GM21381 (cell line): ENCODE measurements around the gene UNC79.

ENCODE experiments used
- ATAC-seq: cut with Tn5 transposase; IDR thresholded peaks from one replicate; pipeline ENCODE4 v1.9.1; 2021; ENCODE audit warnings: mild to moderate bottlenecking, moderate library complexity; ENCODE audit not compliant: unreplicated experiment

UNC79 gene

DNA sequence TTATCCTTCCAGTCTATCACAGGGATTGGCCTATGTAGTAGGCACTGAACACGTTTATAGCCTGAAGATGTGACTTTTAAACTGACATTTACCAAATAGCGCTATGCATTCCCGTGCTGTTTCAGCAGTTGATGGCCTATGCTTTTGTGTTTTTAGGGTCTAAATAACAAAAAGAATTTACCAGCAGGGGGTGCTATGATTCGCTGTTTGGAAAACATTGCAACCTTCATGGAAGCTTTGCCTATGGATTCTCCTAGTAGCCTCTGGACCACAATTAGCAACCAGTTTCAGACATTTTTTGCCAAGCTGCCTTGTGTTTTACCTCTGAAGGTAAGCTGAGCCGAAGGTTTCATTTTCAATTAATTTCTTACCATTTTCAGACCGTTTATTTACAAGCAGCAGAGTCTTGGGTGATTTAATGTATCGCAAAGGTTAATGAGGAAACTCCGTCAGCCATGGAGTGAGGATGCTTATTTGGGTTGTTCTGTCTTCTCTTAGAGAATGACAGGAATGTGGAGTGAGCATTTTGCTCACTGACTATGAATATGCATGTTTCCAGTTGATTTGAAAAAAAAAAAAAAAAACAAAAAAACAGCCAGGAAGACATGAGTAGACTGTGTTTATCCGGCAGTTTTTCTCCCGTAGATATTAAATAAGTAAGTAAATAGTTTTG, 224.5 kb downstream of the UNC79 start:
- no peak for ATAC-seq

DNA sequence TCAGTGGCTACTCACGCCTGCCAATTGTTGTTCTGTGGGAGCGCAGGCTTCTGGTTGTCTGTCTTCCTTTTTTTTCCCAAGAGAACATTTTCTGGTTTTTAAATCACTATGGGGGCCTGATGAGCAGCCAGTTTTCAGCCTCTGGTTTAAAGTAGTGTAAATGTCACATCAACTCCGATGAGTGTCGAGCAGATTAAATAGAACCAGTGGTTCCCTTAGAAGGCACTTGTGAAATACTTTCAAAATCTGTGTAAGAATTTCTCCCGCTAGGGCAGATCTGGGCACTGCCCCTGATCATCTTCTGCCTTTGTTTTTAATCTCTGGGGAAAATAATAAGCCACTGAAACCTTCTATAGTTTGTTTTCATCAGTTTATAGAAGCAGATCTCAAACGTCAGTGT, 227.1 kb downstream of the UNC79 start:
- ATAC-seq, result no peak

DNA sequence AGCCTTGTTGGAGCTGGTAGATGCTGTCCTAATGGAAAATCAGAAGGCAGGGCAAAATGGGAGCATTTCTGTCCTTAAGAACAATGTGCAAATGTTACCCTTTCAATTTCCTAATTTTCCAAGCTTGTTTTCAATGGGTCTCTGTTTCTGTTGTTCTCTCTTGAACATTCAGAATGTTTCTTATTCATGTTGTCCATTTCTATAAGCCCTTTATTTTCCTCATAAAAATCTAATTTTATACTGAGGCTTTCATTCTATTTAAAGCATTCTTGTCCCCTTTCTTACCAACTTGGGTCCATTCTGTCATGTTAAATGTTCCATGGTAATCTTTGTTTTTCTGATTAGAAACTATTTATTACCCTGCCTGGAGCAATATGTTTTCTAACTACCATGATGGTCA, 232.6 kb downstream of the UNC79 start:
- no peak for ATAC-seq

DNA sequence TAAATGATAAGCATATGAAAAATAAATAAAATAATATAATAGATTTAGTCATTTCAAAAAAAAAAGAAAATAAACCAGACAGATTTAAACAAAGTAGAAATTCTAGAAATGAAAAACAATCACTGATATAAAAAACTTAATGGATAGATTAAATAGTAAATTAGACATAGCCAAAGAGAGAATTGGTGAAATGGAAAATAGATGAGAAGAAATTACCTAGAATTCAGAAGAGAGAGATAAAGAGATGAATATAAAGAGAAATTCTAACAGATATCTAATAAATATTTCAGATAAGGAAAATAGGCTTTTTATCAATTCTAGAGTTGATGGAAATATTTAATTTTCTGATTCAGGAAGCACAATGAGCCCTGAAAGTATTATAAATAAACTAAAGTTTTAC, 234.4 kb downstream of the UNC79 start:
- no peak for ATAC-seq

DNA sequence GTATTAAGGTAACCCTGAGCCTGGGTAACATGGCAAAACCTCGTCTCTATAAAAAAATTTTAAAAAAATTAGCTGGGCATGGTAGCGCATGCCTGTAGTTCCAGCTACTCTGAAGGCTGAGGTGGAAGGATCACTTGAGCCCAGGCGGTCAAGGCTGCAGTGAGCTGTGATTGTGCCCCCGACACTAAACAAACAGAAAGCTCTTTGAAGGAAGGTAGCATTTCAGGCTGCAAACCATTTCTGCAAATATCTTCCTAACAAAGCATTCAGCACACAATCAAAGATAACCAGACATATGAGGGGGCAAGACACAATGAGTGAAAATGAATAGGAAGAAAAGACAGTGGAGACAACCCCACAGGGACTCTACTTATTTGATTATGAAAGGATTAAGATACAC, 238.9 kb downstream of the UNC79 start:
- no peak for ATAC-seq

DNA sequence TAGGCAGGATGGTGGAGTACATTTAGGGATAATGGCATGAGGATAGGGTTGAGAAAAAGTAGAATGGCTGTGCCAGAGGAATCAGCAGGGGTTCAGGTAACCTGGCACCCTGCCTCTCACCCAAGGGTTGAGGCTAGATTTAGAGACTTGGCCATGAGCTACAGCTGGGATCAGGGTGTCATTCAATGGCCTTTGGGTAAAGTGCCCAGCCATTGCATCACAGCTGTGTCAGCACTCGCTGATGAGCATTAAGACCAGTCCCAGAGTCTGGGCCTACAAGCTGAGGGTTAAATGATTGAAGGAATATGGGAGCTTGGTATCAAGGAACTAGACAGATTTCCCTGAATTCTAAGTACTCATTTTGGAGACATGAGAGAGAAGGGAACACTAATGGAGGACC, 243.6 kb downstream of the UNC79 start:
- no peak for ATAC-seq

DNA sequence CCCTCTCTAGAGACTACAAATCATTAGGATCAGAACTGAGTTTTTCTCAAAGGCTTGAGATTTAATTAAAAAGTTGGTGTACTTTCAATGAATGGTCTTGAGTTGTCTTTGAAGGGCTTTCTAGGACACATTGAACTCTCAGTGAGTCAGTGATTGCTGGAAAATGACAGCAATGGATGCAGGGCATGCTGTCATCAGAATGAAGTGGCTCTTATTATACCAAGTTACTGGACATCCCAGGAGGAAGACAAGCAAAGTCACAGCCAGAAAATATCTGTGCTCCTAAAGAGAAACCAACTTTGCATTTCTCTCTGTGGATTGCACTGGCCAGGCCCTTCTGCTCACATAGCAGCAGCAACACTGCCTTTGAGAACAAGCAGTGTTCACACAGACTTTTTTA, 244.9 kb downstream of the UNC79 start:
- ATAC-seq, result no peak

DNA sequence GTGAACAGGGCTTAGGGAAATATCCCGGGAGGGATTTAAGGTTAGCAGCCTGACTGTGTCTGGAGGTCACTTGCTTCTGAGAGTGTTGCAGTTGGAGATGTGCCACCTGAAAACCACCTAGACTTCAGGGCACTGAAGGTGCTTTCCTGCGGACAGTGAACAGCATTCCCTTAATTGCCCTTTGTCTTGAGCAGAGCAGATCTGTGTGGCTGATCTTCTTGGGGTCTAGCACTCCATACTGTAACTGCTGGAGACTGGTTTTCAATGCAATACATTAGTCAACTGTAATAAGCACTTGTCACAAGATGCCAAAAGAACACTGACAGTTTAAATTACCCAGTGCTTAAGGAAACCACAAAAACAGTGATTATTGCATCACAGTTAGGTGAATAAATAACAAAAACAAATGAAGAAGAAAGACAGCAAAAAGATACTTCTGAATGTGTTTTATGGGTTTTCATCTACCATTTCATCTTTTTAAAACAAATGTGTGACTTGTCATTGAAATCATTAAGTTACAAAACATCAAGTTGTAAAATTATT, 245.7 kb downstream of the UNC79 start:
- no peak for ATAC-seq

DNA sequence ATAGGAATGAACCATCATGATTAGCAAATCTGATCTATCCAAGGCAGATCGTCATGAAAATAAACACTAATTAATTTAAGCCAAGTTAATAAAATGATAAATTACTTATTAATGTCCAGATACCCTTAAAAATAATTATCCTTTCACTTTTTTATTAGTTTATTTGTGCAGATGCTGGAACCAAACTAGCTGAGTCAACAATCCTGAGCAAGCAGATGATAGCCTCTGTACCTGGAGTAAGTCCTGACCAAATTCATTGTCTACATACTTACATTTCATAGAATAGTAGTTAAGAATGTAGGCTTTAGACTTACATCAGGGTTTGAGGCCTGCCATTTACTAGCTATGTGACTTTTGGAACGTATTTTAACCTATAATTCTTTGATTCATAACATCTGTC, 251.7 kb downstream of the UNC79 start:
- ATAC-seq, result no peak

DNA sequence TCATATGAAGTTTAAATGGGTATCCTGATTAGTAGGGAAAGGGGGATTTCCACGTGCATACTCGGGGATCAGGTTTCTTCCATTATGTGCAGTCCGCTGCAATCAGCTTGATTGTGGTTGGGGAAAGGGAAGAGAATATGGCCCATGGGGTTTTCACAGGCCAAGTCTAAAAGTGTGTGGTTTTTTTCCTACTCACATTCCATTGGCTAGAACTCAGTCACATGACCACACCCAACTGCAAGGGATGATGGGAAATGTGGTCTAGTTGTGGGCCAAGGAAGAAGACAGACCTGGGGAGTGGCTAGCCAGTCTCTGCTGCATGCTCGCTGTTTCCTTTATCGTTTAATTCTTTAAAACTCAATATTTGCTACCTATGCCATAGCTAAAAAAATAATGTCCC, 252.5 kb downstream of the UNC79 start:
- ATAC-seq, result no peak

DNA sequence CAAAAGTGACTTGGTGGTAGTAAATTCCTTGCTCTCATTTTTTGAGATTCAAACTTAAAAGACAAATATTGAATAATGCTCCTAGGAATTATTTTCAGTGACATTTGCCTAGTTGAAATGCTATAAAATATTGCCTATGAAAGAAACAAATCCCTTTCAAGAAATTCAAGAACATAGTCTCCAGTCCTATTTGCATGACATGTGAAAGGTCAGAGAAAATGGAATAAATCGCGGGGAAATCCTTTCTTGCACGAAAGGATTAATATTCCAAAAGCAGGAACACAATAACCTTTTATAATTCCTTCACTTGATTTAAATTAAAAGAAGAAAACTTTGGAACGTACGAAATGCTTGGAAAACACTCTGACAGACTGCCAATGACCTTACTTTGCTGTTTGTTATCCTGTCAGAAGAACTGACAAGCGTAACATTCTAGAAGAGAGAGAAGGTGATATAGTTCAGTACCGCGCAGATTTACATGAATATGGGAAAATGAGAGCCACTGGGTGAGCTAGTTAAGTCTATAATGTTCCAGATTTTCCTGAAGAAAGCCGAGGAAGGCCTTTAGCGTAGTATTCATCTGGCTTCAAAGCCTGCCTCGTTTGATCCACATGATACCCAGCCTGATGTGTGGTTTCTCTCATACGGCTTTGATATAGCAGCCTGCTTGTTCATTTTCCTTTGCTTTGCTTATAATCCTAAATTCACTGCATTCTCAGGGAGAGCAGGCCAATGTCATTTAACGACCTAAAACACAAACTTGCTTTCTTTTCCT, 254.6 kb downstream of the UNC79 start:
- no peak for ATAC-seq

DNA sequence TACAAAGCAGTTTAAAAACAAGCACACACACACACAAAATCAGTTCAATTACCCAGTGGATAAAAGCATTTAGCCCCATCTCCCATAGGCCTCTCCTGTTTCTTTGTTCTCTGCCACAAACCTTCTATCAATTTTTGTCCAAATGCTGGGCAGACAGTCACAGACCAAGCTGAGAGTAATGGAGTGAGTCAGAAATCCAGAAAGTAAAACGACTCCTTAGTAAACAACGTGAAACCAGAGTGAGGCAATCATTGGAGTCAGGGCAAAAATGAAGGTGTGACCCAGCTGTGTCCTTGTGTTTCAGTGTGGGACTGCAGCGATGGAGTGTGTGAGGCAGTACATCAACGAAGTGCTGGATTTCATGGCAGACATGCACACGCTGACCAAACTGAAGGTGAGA, 255.5 kb downstream of the UNC79 start:
- ATAC-seq, result no peak

DNA sequence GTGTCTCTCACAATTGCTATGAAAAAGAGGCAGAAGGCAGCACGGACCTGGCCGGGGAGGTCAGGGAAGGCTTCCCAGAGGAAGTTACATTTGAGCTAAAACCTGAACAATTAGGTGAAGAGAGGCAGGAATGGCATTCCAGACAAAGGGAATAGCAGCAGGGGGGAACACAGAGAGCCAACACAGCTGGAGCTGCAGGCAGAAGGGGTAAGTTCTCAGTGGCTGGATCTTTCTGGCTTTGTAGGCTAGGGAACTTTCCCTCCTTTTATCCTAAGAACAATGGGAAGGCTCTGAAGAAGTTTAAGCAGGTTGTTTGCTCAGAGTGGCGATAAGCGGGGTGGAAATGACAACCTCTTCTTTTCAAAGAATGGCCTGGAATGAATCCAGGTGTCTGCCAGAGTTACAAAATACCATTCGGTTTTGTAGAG, 257.5 kb downstream of the UNC79 start:
- ATAC-seq, result no peak

DNA sequence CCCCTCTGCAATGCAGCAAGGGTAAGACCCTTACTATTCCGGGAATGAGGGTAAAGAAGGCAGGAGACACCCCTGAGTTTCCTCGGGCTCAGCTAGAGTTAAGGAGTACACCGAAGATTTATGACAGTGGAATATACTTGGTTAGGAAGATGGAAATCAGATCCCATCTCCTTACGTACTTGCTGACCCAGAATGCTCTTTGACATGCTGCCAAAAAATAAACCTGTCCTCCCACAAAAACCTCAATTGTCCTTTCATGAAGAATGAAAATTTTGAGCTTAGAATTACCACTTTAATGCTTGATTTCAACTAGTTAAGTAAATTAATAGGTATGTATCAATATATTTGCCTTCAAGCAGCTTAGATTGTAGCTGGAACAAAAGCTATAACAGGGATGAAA, 258.1 kb downstream of the UNC79 start:
- ATAC-seq, result no peak

DNA sequence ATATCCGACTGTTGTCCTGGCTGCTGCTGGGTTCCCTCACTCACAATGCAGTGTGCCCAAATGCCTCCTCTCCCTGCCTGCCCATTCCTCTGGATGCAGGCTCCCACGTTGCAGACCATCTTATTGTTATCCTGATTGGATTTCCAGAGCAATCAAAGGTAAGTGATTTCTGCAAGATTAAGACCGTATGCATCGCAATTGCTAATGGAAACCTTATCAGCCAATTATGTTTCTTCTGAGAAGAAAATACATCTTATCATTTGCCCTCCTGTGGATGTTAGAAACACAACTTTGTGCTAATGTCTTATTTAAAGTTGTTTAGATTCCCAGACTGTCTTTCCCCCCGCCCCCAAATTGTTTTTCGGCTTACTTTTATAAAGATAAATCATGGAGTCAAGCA, 259.4 kb downstream of the UNC79 start:
- no peak for ATAC-seq

DNA sequence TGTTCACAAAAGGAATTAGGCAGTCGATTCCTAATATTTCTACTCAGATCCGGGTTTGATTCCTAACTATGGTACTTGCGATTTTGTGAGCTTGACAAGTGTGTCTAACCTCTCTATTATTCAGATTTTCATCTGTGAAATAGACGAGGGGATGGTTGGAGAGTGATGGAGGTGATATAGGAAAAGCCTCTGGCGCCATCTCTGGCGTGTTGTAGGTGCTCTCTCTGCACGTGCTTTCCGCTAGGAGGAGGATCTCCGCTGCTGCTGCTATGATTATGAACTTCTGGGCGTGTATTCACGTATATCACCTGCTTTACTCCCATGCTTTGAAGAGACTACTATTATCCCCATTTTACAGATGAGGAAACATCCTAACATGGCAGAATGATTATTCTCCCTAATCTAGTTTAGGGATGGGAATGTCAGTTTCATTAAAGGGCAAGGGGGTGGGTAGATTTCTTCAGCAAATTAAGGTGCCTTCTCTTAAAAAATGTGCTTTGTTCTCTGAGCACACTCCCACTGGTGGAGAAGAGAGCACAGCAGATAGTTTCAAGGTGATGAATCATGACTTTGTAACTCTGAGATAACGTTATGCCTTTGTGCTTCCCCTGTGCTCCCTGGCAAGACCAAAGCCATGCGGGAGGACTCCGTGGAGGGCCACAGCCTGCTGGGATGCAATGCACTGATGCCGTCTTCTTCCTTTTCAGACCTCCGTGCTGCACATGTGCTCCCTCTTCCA, 260.5 kb downstream of the UNC79 start:
- ATAC-seq, result no peak

DNA sequence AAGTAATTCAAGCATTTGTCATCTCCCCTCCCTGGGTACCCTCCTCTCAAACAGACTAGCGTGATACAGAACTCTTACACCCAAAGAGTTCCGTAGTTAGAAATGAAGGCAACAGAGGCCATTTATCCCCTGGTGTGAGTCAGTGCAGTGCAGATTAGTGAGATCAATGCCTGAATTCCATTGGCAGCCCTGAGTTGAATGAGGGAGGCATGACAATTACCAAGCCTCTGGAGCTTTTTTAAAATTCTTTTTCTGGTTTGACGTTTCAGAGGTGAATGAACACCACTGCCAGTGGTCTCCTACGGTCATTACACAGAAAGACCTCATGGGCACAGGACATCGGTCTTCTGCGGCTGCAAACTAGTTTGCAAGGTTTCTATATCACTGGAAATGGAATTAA, 263.2 kb downstream of the UNC79 start:
- no peak for ATAC-seq

DNA sequence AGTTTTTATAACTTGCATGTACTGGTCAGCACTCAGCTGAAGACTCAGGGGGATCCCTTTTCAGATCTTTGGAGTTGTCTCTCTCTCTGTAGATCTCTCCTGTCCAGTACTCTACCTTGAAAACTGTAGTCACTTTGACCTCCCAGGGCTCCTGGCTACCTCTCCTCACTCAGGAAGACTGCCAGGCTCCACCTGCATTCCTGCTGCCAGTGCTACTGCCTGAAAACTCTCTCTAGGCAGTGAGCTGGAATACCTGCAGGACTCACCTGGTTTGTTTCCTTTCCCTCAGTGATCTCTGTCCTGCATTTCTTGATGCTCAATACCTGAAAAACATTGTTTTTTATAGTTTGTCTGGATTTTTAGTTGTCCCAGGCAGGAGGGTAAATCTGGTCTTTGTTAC, 270.2 kb downstream of the UNC79 start:
- ATAC-seq, result no peak

DNA sequence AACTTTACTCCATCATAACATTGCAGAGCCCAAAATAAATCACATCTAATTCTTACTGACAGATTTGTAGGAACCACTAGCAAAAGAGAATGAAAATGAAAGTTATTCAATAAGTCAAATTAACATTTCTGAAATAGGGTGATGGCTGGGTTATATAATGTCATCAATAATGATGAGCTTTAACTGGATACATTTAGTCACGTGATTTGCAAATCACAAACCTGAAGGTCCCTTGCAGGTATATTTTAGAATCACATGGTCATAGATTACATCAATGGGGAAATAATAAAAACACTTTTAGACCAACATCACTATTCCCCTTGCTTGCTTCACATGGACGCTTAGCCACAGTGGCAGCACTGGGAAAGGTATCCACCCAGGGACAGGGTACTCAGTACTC, 270.8 kb downstream of the UNC79 start:
- no peak for ATAC-seq

DNA sequence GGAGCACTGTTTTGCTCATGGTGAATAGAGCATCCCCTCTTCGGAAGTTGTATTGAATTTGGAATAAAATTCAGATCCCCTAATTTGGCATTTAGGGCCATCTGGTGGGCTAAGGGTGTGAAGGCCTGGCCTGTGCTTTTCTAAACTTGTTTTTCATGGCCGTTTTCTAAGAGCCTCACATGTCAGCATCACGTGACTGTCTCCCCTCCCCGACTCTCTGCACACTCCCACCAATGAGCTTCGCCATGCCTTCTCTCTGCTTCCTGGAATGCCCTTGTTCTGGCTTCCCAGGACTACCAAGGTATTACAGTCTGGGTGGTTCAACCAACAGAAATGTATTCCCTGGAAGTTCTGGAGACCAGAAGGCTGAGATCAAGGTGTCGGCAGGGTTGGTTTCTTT, 272.2 kb downstream of the UNC79 start:
- ATAC-seq, result no peak

DNA sequence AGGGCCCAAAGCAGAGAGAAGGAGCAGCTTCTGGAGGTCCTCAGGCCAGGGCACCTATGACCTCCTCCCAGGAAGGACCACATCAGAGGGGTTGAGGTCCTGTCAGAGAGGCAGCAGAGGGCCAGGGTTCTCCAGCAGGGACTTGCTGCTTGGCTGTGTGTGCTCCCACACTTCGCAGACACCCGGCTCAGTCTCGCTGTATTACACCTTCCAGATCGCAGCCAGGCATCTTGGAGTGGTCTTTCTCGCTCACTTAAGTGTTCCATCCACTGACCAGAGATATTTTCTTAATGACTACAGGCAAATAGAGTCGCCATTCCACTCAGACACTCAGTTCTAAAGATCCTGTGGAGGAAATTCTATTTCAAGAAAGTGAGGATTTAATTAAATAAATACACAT, 273.2 kb downstream of the UNC79 start:
- ATAC-seq, result no peak
